ENCODE results near the gene ZNF836.
"Not testable (repeated sequence)": the region's sequence is repeated elsewhere in the genome, so short reads cannot be mapped to it uniquely, and the experiment has no call there.

ZNF836 gene

DNA sequence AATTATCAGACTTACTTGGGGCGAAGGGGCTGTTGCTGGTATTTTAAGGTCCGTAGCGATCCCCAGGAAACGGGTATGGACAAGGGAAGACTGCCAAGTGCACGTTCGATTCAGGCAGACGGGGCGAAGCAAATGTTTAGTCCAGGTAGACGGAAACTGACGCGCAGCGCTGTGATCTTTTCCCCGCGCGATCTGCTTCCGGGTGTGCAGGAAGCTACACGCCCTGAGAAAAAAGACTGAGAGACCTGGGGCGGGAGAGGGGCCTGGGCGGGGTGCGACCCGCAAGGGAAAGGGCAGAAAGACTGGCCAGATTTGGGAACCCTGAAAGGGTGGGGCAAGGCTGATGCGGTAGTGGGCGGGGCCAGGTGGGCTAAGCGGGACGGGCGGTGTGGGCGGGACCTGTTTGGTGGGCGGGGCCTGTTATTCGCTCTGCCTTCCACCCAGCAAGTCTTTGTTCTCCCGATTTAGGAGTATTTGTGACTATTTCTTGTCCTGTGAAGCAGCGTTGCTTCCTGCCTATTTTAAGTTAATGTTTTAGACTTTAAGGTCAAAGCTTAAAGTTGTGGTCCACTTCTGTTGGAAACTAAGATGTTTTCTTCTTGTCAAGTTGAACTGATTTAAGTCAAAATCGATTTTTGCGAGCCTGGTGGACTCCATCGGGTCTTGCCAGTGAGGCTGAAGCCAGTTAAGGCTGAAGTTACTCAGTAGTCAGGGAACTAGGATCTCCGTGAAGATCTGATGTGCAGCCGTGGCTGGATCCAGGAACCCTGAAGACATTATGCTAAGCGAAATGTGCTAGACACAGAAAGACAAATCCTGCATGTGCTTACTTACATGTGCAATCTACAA, at the start of gene ZNF836:
Gene ZNF836, minus strand, starts transcription at position 301 of the 849 bp plus-strand sequence. CDS start 3,549 bp downstream, outside the sequence.
- peak; percentile 83 for DNase-seq (ENCODE audit: low read depth)

GRCh38 chr19:52221031-52221430, 49.6 kb upstream of the ZNF836 start:
- no peak for DNase-seq (ENCODE audit: low read depth)

GRCh38 chr19:52219611-52220010, 48.2 kb upstream of the ZNF836 start:
- no peak for DNase-seq (ENCODE audit: low read depth)

DNA sequence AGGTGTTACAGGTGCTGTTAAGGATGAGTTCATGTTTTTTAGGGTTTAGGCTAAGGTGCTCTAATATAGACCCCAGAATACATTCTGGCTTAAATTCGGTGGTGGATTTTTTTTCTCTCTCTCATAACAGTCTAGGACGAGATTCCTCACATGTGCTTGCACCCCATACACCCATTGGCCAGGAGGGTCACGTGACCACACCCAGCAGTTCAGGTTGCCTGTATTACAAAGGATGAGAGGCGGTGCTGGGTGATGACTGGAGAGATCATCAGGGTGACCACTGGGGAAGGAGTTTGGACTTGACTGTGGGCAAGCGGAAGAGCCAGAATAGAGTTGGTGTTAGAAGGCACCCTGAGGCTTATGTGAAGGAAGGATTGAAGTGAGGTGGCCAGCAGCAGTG, 46.2 kb upstream of the ZNF836 start:
- no peak for DNase-seq (ENCODE audit: low read depth)

- no peak for DNase-seq (ENCODE audit: low read depth)
Measured at GRCh38 chr19:52216401-52216800, 45.0 kb upstream of the ZNF836 start.

GRCh38 chr19:52214241-52214640, 42.8 kb upstream of the ZNF836 start:
- no peak for DNase-seq (ENCODE audit: low read depth)

GRCh38 chr19:52212572-52213255, 41.3 kb upstream of the ZNF836 start:
- DNase-seq (ENCODE audit: low read depth), result no peak

GRCh38 chr19:52211926-52212571, 40.6 kb upstream of the ZNF836 start:
- DNase-seq (ENCODE audit: low read depth), result no peak

DNA sequence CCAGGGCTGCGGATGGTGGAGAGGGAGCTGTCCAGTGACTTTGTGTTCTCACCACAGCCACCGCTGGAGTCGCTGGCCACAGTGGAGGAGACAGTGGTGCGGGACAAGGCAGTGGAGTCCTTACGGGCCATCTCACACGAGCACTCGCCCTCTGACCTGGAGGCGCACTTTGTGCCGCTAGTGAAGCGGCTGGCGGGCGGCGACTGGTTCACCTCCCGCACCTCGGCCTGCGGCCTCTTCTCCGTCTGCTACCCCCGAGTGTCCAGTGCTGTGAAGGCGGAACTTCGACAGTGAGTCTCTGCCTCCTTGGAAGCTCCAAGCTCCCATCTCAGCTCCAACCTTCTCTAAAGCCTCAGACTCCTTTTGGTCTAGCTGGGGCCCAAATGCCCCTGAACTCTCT, 39.8 kb upstream of the ZNF836 start:
- DNase-seq (ENCODE audit: low read depth), result no peak

GRCh38 chr19:52206481-52206880, 35.1 kb upstream of the ZNF836 start:
- no peak for DNase-seq (ENCODE audit: low read depth)

DNA sequence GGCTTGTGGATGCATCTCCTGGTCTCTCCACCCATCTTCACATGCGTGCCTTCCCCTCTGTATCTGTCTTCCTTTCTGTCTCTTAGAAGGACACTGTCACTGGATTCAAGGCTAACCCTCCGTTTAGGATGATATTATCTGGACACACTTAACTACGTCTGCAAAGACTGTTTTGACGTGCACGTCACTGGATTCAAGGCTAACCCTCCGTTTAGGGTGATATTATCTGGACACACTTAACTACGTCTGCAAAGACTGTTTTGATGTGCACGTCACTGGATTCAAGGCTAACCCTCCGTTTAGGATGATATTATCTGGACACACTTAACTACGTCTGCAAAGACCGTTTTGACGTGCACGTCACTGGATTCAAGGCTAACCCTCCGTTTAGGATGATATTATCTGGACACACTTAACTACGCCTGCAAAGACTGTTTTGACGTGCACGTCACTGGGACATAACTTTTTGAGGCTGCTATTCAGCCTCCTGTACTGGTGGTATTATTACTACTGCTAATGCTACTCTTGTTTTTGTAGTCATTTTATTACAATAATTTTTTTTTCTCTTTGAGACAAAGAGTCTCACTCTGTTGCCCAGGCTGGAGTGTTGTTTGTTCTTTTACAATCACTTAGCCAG, 29.5 kb upstream of the ZNF836 start:
- not testable (repeated sequence) for DNase-seq (ENCODE audit: low read depth)

GRCh38 chr19:52200044-52200443, 28.6 kb upstream of the ZNF836 start:
- no peak for DNase-seq (ENCODE audit: low read depth)

DNA sequence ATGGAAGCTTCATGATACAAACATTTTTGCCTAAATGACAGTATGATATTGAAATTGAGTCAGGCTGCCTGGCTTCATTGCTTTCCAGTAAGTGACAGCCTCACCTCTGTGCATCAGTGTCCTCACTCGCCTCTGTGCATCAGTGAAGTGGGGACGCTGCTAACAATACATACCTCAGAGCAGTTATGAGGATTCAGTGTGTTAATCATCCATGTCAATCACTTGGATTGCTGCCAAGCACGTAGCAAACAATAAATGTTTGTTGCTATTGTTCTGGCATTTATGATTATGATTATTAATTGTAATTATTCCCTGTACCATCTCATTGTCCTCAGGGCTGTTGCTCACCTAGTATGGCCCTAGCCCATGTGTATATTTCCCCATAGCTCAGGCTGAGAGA, 27.3 kb upstream of the ZNF836 start:
- no peak for DNase-seq (ENCODE audit: low read depth)

GRCh38 chr19:52197964-52198363, 26.5 kb upstream of the ZNF836 start:
- DNase-seq (ENCODE audit: low read depth), result no peak

- DNase-seq (ENCODE audit: low read depth), result no peak
Measured at GRCh38 chr19:52196256-52196967, 25.0 kb upstream of the ZNF836 start.

DNA sequence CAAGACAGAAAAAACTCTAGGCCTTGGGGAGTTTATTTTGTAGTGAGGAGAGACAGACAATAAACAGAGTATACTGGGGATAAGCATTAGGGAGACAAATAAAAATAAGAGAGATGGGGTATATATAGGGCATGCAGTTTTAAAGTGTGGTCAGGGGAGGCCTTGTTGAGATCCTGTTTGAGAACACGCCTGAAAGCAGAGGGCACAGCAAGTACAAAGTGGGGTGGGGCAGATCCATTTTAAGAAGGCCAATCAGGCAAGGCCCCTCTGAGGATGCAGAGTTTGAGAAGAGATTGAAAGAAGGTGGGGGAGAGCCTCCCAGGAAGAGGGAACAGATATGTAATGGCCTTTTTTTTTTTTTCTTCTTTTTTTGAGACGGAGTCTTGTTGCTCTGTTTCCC, 20.5 kb upstream of the ZNF836 start:
- no peak for DNase-seq (ENCODE audit: low read depth)

GRCh38 chr19:52191389-52191788, 20.0 kb upstream of the ZNF836 start:
- no peak for DNase-seq (ENCODE audit: low read depth)

DNA sequence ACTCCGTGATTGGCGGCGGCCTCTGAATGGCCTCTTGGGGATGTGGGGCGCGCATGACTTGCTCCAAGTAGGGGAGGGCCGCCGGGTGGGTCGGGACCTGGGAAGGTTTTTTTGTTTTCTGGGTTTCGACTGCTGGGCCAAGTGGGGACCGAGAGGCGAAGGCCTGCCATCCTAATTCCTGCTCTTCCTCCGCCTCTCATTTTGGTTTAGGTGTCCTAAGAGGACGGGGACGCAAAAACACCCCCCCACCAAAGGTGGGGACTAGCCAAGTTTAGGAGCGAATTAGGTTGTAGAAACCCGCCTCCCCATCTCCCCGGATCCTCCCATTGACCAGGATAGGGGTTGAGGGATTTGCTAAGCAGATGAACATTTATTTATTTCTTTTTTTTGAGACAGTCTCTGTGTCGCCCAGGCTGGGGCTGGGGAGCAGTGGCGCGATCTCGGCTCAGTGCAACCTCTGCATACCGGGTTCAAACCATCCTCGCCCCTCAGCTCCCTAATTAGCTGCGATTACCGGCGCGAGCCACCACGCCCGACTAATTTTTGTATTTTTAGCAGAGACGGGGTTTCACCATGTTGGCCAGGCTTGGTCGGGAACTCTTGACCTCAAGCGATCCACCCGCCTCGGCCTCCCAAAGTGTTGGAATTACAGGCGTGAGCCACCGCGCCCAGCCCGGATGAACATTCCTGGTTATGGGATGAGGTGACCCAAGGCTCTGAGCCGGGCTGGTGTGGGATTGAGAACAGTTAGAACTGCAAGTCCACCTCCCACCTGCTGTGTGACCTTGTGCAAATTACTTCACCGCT, 19.3 kb upstream of the ZNF836 start:
- DNase-seq (ENCODE audit: low read depth), result no peak

DNA sequence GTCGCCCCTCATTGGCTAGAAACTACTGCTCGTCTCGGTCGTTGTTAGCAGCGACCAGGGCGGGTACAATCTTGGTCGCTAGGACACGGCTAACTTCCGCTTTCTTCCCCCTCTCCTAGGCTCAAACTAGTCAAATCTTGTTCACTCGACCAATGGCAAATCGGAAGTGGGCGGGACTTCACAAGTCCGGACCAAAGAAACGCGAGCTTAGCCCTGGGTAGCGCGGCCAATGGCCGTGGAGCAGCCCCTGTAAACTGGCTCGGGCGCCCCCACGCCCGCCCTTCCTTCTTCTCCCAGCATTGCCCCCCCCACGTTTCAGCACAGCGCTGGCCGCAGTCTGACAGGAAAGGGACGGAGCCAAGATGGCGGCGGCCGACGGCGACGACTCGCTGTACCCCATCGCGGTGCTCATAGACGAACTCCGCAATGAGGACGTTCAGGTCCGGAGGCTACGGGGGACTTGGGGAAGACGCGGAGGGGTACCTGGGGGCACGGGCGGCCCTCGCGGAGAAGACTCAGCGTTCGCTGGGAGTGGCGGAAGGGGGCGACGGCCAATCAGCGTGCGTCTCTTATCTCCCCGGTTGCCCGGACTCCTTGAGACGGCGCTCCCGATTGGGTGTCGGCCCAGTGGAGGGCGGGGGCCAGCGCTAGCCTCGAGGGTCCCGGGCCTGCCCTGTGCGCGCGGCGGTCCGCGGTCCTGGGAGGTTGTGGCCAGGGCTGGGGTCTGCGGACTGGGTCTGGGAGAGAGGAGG, 18.5 kb upstream of the ZNF836 start, which contains the start of gene PPP2R1A:
Gene PPP2R1A, plus strand, starts transcription at position 318 of the 752 bp plus-strand sequence. Its CDS starts 45 bp downstream, at position 363.
- peak; percentile 96 for DNase-seq (ENCODE audit: low read depth)
